Lung (tissue), 12 donors: Measurements from ENCODE around the gene NELFE. TPM values are rescaled to one million over a fixed set of nuclear protein-coding genes. Genes with fewer than 3 reads are reported as not detected.
"Not testable (repeated sequence)": the region's sequence is repeated elsewhere in the genome, so short reads cannot be mapped to it uniquely, and the experiment has no call there.

Experiments
- ATAC-seq: fragments of 200-7000 bp; cut with Tn5 transposase; one replicate; pipeline ENCODE4 v1.9.1; 2020; ENCODE audit warnings: moderate number of reproducible peaks; ENCODE audit not compliant: insufficient read depth, low FRiP score
- DNase-seq, 3 donors: peaks; one replicate each; pipeline ENCODE4 v3.0.0-alpha.2; 2013 to 2017
- H3K27ac ChIP-seq, 2 donors: one replicate each; pipeline ENCODE4 v1.5.1; 2013; ENCODE audit warnings: mild to moderate bottlenecking in 2 of 2, moderate library complexity in 2 of 2, control low read depth in 1 of 2, inconsistent platforms in 1 of 2, low read depth in 1 of 2, low read length in 1 of 2
- H3K27me3 ChIP-seq, 3 donors: one replicate each; pipeline ENCODE4 v1.5.1; 2013; ENCODE audit warnings: low read length in 2 of 3; ENCODE audit not compliant: control insufficient read depth in 3 of 3, insufficient read depth in 3 of 3
- H3K36me3 ChIP-seq, 4 donors: one replicate each; pipeline ENCODE4 v1.5.1; 2013; ENCODE audit warnings: low read length in 4 of 4, mild to moderate bottlenecking in 1 of 4, moderate library complexity in 1 of 4; ENCODE audit not compliant: control insufficient read depth in 4 of 4, insufficient read depth in 4 of 4
- H3K4me1 ChIP-seq, 5 donors: one replicate each; pipeline ENCODE4 v1.5.1; 2013; ENCODE audit warnings: low read length in 5 of 5, mild to moderate bottlenecking in 2 of 5, moderate library complexity in 1 of 5; ENCODE audit not compliant: control insufficient read depth in 5 of 5, insufficient read depth in 5 of 5
- H3K4me3 ChIP-seq: one replicate; pipeline ENCODE4 v1.5.1; 2013; ENCODE audit warnings: mild to moderate bottlenecking, control low read depth, moderate library complexity
- H3K9ac ChIP-seq, 2 donors: one replicate each; pipeline ENCODE4 v1.5.1; 2013; ENCODE audit warnings: low read length in 2 of 2, control low read depth in 1 of 2; ENCODE audit not compliant: insufficient read depth in 1 of 2
- H3K9me3 ChIP-seq, 4 donors: one replicate each; pipeline ENCODE4 v1.5.1; 2013; ENCODE audit warnings: low read length in 3 of 4, mild to moderate bottlenecking in 1 of 4, moderate library complexity in 1 of 4; ENCODE audit not compliant: control insufficient read depth in 4 of 4, insufficient read depth in 3 of 4
- WGBS, 2 donors: extraction: QIAGEN DNeasy Blood & Tissue Kit; methylation state at CpG; one replicate each; pipeline ENCODE4 v1.1.7; 2013; 5-methylcytosine and 5-hydroxymethylcytosine counted together
- polyA plus RNA-seq, 2 donors: library from polyadenylated mRNA; stranded (reverse); fragments of 200-250 nt; gene quantifications; one replicate each; pipeline ENCODE4 v1.2.1, GENCODE V29; 2013
- total RNA-seq, 2 donors: library from RNA; depleted of rRNA in 1 of 2; stranded (reverse); fragments of >200 nt in 1 of 2; gene quantifications; one replicate each; pipeline ENCODE4 v1.2.1, GENCODE V29; 2014 to 2021
- TF ChIP-seq, protein P1 (sequence below): IDR thresholded peaks from 2 replicates; pipeline ENCODE4 v1.5.1; 2012; ENCODE audit warnings: mild to moderate bottlenecking; ENCODE audit errors: control extremely low read depth, extremely low read depth
- donor health status: control.
- donor health status: control.
- donor health status: Bipolar disorder and iron deficiency.
- donor health status: healthy.
- donor health status: DM: yes; HTN: yes; CAD: no.

The NELFE gene
- total and polyA plus RNA-seq, 4 donors, result 53.1 to 69.0 (median 58.7) TPM

DNA sequence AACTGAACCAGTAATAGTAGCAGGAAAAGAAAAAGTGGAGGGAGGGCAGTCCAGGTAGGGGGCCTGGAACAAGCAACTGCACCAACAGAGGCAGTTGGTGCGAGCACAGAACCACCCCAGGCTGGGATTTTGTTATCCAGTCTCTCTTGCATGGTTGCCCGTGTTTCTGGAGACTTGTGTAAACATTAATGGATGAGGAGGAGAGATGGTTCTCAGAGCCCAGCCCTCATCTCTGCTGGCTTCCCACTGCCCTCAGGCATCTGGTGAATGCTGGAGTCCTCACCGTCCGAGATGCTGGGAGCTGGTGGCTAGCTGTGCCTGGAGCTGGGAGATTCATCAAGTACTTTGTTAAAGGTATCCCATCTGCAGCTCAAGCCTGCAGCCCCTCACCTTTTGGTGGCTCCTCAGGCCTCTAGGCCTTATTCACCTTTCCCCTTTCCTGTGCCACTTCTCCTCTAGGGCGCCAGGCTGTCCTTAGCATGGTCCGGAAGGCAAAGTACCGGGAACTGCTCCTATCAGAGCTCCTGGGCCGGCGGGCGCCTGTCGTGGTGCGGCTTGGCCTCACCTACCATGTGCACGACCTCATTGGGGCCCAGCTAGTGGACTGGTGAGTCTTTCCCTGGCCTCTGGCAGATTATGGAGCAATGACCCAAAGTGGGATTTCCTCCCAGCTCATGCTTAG lies 21.6 kb upstream of the NELFE start:
- not testable (repeated sequence) for DNase-seq, H3K9ac ChIP-seq, H3K9me3 ChIP-seq, H3K4me3 ChIP-seq, H3K27ac ChIP-seq, ATAC-seq, H3K27me3 ChIP-seq, H3K4me1 ChIP-seq
- H3K36me3 ChIP-seq, result peaks cover 0 to 10% (median 7%) of the 10 kb centered on the region in 4 donors
- 94 to 95% methylated on average over 12 to 13 of the region's 13 CpGs for WGBS, 2 donors

DNA sequence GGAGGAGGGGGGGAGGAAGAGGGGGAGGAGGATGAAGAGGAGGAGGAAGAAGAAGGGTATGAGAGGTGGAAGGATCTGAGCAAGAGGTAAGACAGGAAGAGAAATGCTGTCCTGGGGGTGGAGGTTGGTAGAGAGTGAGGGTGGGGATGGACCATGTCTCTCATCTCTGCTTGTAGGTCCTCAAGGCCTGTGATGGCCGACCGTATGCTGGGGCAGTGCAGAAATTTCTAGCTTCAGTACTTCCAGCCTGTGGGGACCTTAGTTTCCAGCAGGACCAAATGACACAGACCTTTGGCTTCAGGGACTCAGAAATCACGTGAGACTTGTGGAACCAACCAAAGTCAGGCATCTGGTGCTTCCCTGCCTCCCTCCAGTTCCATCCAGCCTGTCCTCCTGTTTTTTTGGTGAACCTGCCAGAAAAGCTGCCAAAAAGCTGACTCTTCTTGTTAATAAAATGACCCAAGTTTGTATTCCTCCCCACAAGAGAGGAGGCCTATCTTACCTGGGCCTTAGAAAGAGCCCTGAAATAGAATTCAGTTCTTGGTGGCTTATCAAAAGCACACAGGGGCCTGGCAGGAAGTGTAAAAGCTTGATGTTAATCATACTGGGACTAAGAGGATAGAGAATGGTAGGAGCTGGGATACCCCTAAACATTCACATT lies 20.6 kb upstream of the NELFE start:
- H3K36me3 ChIP-seq, result peaks cover 0 to 10% (median 7%) of the 10 kb centered on the region in 4 donors
- H3K27me3 ChIP-seq, result no peaks in the 10 kb centered on the region
- no peak overlapping the region for H3K9ac ChIP-seq
- no peak overlapping the region for H3K4me3 ChIP-seq
- TF ChIP-seq, protein P1, sequence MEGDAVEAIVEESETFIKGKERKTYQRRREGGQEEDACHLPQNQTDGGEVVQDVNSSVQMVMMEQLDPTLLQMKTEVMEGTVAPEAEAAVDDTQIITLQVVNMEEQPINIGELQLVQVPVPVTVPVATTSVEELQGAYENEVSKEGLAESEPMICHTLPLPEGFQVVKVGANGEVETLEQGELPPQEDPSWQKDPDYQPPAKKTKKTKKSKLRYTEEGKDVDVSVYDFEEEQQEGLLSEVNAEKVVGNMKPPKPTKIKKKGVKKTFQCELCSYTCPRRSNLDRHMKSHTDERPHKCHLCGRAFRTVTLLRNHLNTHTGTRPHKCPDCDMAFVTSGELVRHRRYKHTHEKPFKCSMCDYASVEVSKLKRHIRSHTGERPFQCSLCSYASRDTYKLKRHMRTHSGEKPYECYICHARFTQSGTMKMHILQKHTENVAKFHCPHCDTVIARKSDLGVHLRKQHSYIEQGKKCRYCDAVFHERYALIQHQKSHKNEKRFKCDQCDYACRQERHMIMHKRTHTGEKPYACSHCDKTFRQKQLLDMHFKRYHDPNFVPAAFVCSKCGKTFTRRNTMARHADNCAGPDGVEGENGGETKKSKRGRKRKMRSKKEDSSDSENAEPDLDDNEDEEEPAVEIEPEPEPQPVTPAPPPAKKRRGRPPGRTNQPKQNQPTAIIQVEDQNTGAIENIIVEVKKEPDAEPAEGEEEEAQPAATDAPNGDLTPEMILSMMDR, result no peak
- no peaks in the 10 kb centered on the region for H3K4me1 ChIP-seq
- DNase-seq (no peak), ATAC-seq (no peak)
- 90 to 92% methylated on average over 3 of the region's 3 CpGs for WGBS, 2 donors
- no peaks in the 10 kb centered on the region for H3K9me3 ChIP-seq
- no peak overlapping the region for H3K27ac ChIP-seq

DNA sequence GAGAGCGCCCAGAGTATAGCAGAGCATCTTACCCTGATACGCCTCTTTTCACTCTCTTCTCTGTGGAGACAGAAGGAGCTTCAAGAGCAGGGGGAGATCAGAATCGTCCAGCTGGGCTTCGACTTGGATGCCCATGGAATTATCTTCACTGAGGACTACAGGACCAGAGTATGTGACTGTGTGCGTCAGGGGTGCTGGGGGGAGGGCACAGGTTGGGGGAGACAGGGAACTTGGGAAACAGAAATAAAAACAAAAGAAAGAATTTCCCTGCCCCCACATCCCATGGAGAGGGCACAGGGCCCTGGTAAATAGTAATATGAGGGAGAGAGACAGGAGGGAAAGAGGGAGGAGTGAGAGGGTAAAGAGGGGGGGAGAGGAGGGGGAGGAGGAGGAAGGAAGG lies 20.1 kb upstream of the NELFE start:
- DNase-seq (no peak), ATAC-seq (no peak)
- TF ChIP-seq, protein P1, result no peak
- H3K9me3 ChIP-seq, result no peaks in the 10 kb centered on the region
- H3K27ac ChIP-seq, result no peak overlapping the region
- no peaks in the 10 kb centered on the region for H3K4me1 ChIP-seq
- peaks cover 0 to 10% (median 7%) of the 10 kb centered on the region in 4 donors for H3K36me3 ChIP-seq
- H3K9ac ChIP-seq, result no peak overlapping the region
- WGBS, 2 donors, result 93% methylated on average over 5 of the region's 5 CpGs
- H3K27me3 ChIP-seq, result no peaks in the 10 kb centered on the region
- H3K4me3 ChIP-seq, result no peak overlapping the region

DNA sequence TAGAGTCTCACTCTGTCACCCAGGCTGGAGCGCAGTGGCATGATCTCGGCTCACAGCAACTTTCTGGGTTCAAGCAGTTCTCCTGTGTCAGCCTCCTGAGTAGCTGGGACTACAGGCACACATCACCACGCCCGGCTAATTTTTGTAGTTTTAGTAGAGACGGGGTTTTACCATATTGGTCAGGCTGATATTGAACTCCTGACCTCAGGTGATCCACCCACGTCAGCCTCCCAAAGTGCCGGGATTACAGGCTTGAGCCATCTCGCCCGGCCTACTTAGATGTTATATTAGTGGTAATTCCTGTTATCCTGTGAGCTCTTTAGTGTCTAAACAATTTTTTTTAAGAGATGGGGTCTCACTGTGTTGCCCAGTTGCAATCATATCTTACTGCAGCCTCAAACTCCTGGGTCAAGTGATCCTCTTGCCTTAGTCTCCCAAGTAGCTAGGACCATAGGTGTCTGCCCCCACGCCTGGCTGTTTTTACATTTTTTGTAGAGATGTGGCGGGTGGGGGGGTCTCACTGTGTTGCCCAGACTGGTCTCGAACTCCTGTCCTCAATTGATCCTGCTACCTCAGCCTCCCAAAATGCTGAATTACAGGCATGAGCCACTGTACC lies 19.2 kb upstream of the NELFE start:
- DNase-seq (peak in 1 of 3 donors; percentile 8), ATAC-seq (no peak)
- WGBS, 2 donors, result 97% methylated on average over 12 of the region's 12 CpGs
- H3K36me3 ChIP-seq, result peaks cover 0 to 10% (median 9%) of the 10 kb centered on the region in 4 donors
- H3K9me3 ChIP-seq, result no peaks in the 10 kb centered on the region
- no peak overlapping the region for H3K27ac ChIP-seq
- TF ChIP-seq, protein P1, result no peak
- H3K27me3 ChIP-seq, result no peaks in the 10 kb centered on the region
- H3K9ac ChIP-seq, result no peak overlapping the region
- peaks cover 0 to 7% (median 4%) of the 10 kb centered on the region in 5 donors for H3K4me1 ChIP-seq
- H3K4me3 ChIP-seq, result no peak overlapping the region

DNA sequence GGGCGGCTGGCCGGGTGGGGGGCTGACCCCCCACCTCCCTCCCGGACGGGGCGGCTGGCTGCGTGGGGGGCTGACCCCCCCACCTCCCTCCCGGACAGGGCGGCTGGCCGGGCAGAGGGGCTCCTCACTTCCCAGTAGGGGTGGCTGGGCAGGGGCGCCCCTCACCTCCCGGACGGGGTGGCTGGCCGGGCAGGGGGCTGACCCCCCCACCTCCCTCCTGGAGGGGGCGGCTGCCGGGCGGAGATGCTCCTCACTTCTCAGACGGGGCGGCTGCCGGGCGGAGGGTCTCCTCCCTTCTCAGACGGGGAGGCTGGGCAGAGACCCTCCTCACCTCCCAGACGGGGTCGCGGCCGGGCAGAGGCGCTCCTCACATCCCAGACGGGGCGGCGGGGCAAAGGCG lies 17.3 kb upstream of the NELFE start:
- peaks cover 7 to 10% (median 9%) of the 10 kb centered on the region in 4 donors for H3K36me3 ChIP-seq
- WGBS, 2 donors, result 95 to 97% methylated on average over 25 to 30 of the region's 30 CpGs
- H3K4me3 ChIP-seq, H3K27ac ChIP-seq, ATAC-seq, H3K9me3 ChIP-seq, DNase-seq, H3K27me3 ChIP-seq, H3K9ac ChIP-seq: not testable (repeated sequence)
- peaks cover 3 to 18% (median 8%) of the 10 kb centered on the region in 5 donors for H3K4me1 ChIP-seq
